H7 (cell line): Measurements from ENCODE around the gene SCGB3A2. TPM values are rescaled to one million over a fixed set of nuclear protein-coding genes. Genes with fewer than 3 reads are reported as not detected.

Experiments used
- DNase-seq: peaks from one replicate; pipeline ENCODE4 v3.0.0; 2012
- H3K27me3 ChIP-seq: 2 replicates; pipeline ENCODE4 v1.6.0; 2011; ENCODE audit warnings: mild to moderate bottlenecking, low read length; ENCODE audit not compliant: control insufficient read depth, insufficient read depth
- H3K36me3 ChIP-seq: replicated peaks from 2 replicates; pipeline ENCODE4 v1.5.1; 2011; ENCODE audit warnings: low read length; ENCODE audit not compliant: control insufficient read depth, insufficient read depth
- H3K4me3 ChIP-seq: 2 replicates; pipeline ENCODE4 v1.5.1; 2011; ENCODE audit warnings: low read depth, mild to moderate bottlenecking, control low read depth, low read length, moderate library complexity; ENCODE audit not compliant: insufficient read depth
- total RNA-seq: library from RNA; depleted of rRNA; stranded (reverse); fragments of >200 nt; shearing (Covaris generic); gene quantifications from 2 replicates; pipeline ENCODE4 v1.2.3, GENCODE V29; 2014; rRNA removed

SCGB3A2 gene
- total RNA-seq, 1 experiment from 2014 or later, result 51.2 TPM

DNA sequence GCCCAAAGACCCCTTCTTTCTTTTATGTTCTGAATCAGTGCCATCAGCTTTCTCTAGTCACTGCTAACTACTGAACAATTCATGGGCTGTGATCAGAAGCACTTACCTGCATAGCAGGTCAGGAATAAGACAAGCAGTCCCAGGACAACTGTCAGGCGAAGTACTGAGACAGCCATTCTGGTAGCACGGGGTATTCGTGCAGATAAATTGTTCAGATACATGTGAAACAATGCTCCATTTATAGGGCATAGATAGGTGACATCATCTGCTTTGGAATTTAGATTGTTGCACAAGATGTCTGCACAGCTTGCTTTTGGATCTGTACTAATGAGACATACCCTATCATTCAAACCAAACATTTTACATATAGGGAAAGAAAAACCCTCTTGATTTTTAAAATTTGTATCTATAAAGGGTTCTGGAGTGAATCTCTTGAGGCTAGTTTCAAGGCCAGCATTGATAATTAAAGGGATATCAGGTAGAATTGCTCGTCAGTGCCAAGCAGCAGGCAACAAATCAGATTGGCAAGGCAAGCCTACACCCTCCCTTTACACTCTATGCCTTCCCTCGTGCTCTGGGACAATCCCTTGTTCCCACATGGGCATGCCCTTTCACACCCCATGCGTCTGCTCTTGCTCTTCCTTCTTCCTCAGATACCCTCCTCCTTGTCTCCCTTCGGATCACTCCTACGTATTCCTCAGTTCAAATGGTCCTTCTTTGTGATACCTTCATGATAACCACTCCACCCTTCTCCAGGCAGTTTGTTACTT is 28.0 kb downstream of the SCGB3A2 start, which contains the start of gene C5orf46:
Gene C5orf46 (minus strand): TSS at position 213 of the 770 bp plus-strand sequence. CDS start 37 bp downstream, at position 176.
- Histone ChIP-seq H3K36me3 (no peaks in the 10 kb centered on the region), H3K4me3 (no peak within 1 kb of the TSS), H3K27me3 (no peaks in the 10 kb centered on the region)
- DNase-seq, result no peak

DNA sequence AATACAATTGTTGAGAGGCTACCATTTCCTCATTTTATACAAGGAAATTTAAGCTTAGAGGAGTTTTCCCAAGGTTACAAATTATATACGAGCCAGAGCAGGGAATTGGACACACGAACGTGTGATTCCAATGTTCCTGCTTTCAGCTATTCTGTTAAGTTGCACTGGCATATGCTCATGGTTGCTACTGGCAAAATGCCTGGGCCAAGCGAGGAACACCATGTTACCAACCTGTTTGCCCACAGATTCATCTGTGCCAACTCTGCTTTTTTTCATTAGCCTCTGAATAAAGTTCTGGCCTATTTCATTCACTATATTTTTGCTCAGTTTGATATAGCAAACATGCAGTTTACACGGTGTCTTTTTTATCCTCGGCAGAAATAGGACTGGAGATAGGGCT is 32.9 kb downstream of the SCGB3A2 start:
- no peak overlapping the region for H3K4me3 ChIP-seq
- H3K27me3 ChIP-seq, result no peaks in the 10 kb centered on the region
- no peaks in the 10 kb centered on the region for H3K36me3 ChIP-seq
- no peak for DNase-seq

DNA sequence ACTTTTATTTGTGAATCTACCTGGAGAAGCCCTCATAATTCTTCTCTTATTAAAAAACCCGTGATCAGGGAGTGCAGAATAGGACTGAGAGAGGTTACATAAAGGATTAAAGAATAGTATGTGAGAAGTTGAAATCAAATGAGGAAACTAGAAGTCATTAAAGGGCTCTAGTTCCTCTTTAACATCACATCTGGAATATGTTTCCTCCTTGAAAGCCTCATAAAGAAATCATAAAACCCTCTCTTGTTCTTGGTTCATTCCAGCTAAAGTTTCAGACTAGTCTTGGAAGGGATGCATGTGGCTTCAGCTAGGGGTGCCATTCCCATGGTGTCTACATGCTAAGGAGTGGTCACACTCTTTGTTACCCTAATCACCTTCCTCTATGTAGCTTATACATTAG is 33.5 kb downstream of the SCGB3A2 start:
- Histone ChIP-seq H3K4me3 (no peak overlapping the region), H3K36me3 (no peaks in the 10 kb centered on the region), H3K27me3 (no peaks in the 10 kb centered on the region)
- DNase-seq, result no peak

GRCh38 chr5:147913786-147914185 is 35.3 kb downstream of the SCGB3A2 start:
- no peak for DNase-seq

GRCh38 chr5:147918101-147918685 is 39.7 kb downstream of the SCGB3A2 start:
- no peak overlapping the region for H3K4me3 ChIP-seq
- H3K36me3 ChIP-seq, result no peaks in the 10 kb centered on the region
- H3K27me3 ChIP-seq, result no peaks in the 10 kb centered on the region
- DNase-seq, result no peak

More at GRCh38 chr5:147913786-147914185, 35.3 kb downstream of the SCGB3A2 start:
- no peak overlapping the region for H3K4me3 ChIP-seq
- H3K36me3 ChIP-seq, result no peaks in the 10 kb centered on the region
- no peaks in the 10 kb centered on the region for H3K27me3 ChIP-seq

DNA sequence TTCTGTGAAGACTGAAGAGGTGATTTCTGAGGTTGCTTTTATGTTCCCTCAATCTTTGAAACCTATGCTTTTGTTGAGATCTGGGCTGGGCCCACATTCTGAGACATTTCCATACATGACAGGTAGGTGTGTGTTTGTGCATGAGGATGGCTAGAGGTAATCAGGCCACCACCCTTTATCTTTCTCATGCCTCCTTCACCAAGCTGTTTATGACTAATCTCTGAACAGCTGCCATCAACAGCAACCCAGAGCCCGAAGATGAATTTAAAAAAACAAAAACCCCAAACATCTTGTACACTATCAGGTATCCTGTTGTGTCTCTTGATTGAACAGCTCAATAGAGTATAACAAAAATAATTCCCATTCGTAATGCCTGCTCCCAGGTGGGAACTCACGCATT is 40.4 kb downstream of the SCGB3A2 start:
- Histone ChIP-seq H3K36me3 (no peaks in the 10 kb centered on the region), H3K27me3 (no peaks in the 10 kb centered on the region), H3K4me3 (no peak overlapping the region)
- DNase-seq, result no peak

DNA sequence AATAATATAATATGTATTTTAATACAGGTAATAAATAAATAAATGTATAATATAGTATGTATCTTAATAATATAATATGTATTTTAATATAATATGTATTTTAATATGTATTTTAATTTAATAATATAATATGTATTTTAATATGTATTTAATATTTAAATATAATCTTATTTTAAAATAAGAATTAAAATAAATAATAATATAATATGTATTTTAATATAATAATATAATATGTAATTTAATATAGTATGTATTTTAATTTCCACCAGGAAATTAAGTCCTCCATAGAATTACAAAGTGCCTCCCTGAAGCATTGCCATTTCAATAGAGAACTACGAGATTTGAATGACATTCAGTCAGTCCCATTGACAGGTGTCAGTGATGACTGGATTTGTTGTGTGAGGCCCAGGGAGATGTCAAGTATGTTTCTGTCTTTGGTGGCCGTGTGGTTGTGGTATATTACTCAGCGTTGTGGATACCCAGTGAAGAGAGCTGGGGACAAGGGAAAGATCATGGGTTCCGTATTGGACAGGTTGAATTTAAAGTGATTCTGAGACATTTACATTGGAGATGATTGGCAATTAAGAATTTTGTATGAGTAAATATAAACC is 42.0 kb downstream of the SCGB3A2 start:
- no peak overlapping the region for H3K4me3 ChIP-seq
- DNase-seq, result no peak
- no peaks in the 10 kb centered on the region for H3K27me3 ChIP-seq
- H3K36me3 ChIP-seq, result no peaks in the 10 kb centered on the region

GRCh38 chr5:147921136-147921535 is 42.6 kb downstream of the SCGB3A2 start:
- H3K4me3 ChIP-seq, result no peak overlapping the region
- H3K36me3 ChIP-seq, result no peaks in the 10 kb centered on the region
- H3K27me3 ChIP-seq, result no peaks in the 10 kb centered on the region
- DNase-seq, result no peak

DNA sequence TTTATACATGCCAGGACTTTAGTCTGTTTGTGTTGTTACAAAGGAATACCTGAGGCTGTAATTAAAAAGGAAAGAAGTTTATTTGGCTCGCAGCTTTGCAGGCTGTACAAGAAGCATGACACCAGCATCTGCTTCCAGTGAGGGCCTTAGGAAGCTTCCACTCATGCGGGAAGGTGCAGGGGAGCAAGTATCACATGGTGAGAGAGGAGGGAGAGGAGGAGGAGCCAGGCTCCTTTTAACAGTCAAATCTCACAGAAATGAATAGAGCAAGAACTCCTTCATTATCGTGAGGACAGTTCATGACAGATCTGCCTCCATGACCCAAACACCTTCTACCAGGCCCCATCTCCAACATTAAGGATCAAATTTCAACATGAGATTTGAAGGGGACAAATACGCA is 46.5 kb downstream of the SCGB3A2 start:
- DNase-seq, result no peak
- Histone ChIP-seq H3K27me3 (no peaks in the 10 kb centered on the region), H3K4me3 (no peak overlapping the region), H3K36me3 (no peaks in the 10 kb centered on the region)

DNA sequence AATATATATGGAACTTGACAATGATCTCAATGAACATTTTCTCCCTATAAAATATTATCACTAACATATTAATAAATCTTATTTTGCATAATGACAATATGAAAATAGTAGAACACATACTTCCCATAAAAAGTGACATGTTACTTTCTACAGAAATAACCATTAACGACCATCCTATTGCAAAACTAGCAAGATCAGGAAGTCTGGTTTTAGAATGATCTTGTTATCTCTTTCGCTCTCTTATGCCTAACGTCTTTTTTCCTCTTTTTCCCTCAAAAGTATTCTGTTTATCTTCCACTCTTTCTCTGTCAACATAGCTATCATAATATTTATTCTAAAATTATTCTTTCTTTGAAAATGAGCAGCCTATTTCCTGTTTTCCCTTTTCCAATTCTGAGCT is 49.4 kb downstream of the SCGB3A2 start:
- Histone ChIP-seq H3K36me3 (no peaks in the 10 kb centered on the region), H3K27me3 (no peaks in the 10 kb centered on the region), H3K4me3 (no peak overlapping the region)
- DNase-seq, result no peak

DNA sequence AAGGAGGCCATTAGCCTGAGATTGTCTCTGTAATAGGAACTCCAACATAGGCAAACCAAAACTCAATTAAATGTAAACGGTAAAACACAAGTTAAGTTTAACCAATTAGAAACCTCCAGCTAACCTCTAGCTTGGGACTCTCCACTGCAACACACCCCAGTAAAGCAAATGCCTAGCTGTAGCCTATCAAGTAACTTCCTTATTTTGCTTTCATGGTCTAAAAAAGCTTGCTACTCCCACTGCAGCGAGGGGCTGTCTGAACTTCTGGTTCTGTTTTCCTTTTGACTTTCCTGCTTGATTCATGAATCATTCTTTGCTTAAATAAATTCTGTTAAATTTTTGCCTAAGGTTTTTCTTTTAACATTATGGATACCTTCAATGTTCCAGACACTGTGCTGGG is 52.3 kb downstream of the SCGB3A2 start:
- no peak for DNase-seq
- no peaks in the 10 kb centered on the region for H3K27me3 ChIP-seq
- no peaks in the 10 kb centered on the region for H3K36me3 ChIP-seq
- no peak overlapping the region for H3K4me3 ChIP-seq

Other genes with a start within 250 kb of the SCGB3A2 start
- gene JAKMIP2, start 96.0 kb upstream of the SCGB3A2 start, total RNA-seq, result 0.94 and 1.7 TPM in 2 replicates
- 1.4 and 3.2 TPM in 2 replicates for gene SPINK1, start 47.0 kb upstream of the SCGB3A2 start, total RNA-seq
- gene C5orf46, start 27.8 kb downstream of the SCGB3A2 start, total RNA-seq, result not detected in 2 replicates
- 0.83 and 2.0 TPM in 2 replicates for gene SPINK5, start 185.3 kb downstream of the SCGB3A2 start, total RNA-seq